Activated CD8-positive, alpha-beta T cell treated with anti-CD3 and anti-CD28 coated beads, Interleukin-2, amount 10 ng/mL, durations not matched to agents 7 days and 5 days (primary cell): ENCODE results near the gene CPXM2. TPM values are rescaled to one million over a fixed set of nuclear protein-coding genes. Genes with fewer than 3 reads are reported as not detected.

Source experiments
- ATAC-seq: fragments of 150-1000 bp; cut with Tn5 transposase; one replicate; pipeline ENCODE4 v1.10.0; 2021; ENCODE audit warnings: moderate library complexity
- CTCF ChIA-PET: fragments of 350-600 bp; sonication (Branson Sonifier 250); formaldehyde crosslinking; loops from one replicate; lab custom pipeline; 2021; ENCODE audit warnings: antibody characterized with exemption; lab: Charles Lee
- POLR2A ChIA-PET: fragments of 350-600 bp; sonication (Branson Sonifier 250); formaldehyde crosslinking; loops from one replicate; lab custom pipeline; 2021; ENCODE audit warnings: antibody characterized with exemption; lab: Charles Lee
- DNase-seq: peaks from one replicate; pipeline ENCODE4 v3.0.0-alpha.2; 2020
- H3K27ac Mint-ChIP-seq: one replicate; pipeline ENCODE4 v1.8.0; 2021; ENCODE audit warnings: mild to moderate bottlenecking, mixed read lengths
- H3K27me3 Mint-ChIP-seq: one replicate; pipeline ENCODE4 v1.8.0; 2021; ENCODE audit warnings: low read depth, mixed read lengths
- H3K36me3 Mint-ChIP-seq: one replicate; pipeline ENCODE4 v1.8.0; 2021; ENCODE audit warnings: low read depth, mixed read lengths
- H3K4me1 Mint-ChIP-seq: one replicate; pipeline ENCODE4 v1.8.0; 2021; ENCODE audit warnings: low read depth, mixed read lengths
- H3K4me3 Mint-ChIP-seq: one replicate; pipeline ENCODE4 v1.8.0; 2021; ENCODE audit warnings: mild to moderate bottlenecking, mixed read lengths
- H3K9me3 Mint-ChIP-seq: one replicate; pipeline ENCODE4 v1.8.0; 2022; ENCODE audit warnings: mixed read lengths; ENCODE audit not compliant: insufficient read depth
- total RNA-seq, 2 experiments: library from RNA; stranded (reverse); gene quantifications; one replicate each; pipeline ENCODE4 v1.2.3, GENCODE V29; 2021

Gene CPXM2
- total RNA-seq, 2 experiments from 2014 or later = not detected

GRCh38 chr10:123729523-123729922, 162.1 kb downstream of the CPXM2 start:
- Mint-ChIP-seq H3K27ac (no peak overlapping the region), H3K4me1 (no peaks in the 10 kb centered on the region), H3K4me3 (no peak overlapping the region), H3K36me3 (no peaks in the 10 kb centered on the region), H3K9me3 (no peaks in the 10 kb centered on the region), H3K27me3 (no peaks in the 10 kb centered on the region)
- ATAC-seq = no peak
- POLR2A ChIA-PET = no interaction called here
- CTCF ChIA-PET = no interaction called here
- no peak for DNase-seq

- H3K36me3 Mint-ChIP-seq = no peaks in the 10 kb centered on the region
- no peak for ATAC-seq
- POLR2A ChIA-PET = no interaction called here
Measured at GRCh38 chr10:123726836-123727235, 164.8 kb downstream of the CPXM2 start.

GRCh38 chr10:123726381-123726780, 165.2 kb downstream of the CPXM2 start:
- no peaks in the 10 kb centered on the region for H3K27me3 Mint-ChIP-seq
- no peak overlapping the region for H3K27ac Mint-ChIP-seq
- H3K4me3 Mint-ChIP-seq = no peak overlapping the region
- ChIA-PET CTCF (no interaction called here), POLR2A (no interaction called here)
- no peaks in the 10 kb centered on the region for H3K9me3 Mint-ChIP-seq
- no peaks in the 10 kb centered on the region for H3K4me1 Mint-ChIP-seq
- H3K36me3 Mint-ChIP-seq = no peaks in the 10 kb centered on the region
- ATAC-seq (no peak), DNase-seq (no peak)

More at GRCh38 chr10:123726836-123727235, 164.8 kb downstream of the CPXM2 start:
- no peaks in the 10 kb centered on the region for H3K27me3 Mint-ChIP-seq
- no peak overlapping the region for H3K27ac Mint-ChIP-seq
- no peaks in the 10 kb centered on the region for H3K4me1 Mint-ChIP-seq
- DNase-seq = no peak
- CTCF ChIA-PET = no interaction called here
- no peak overlapping the region for H3K4me3 Mint-ChIP-seq
- H3K9me3 Mint-ChIP-seq = no peaks in the 10 kb centered on the region

- DNase-seq (no peak), ATAC-seq (no peak)
- Mint-ChIP-seq H3K4me1 (no peaks in the 10 kb centered on the region), H3K27me3 (no peaks in the 10 kb centered on the region), H3K36me3 (no peaks in the 10 kb centered on the region), H3K27ac (no peak overlapping the region), H3K4me3 (no peak overlapping the region), H3K9me3 (no peaks in the 10 kb centered on the region)
- ChIA-PET POLR2A (no interaction called here), CTCF (no interaction called here)
Measured at GRCh38 chr10:123724747-123725146, 166.9 kb downstream of the CPXM2 start.

- Mint-ChIP-seq H3K4me1 (no peaks in the 10 kb centered on the region), H3K9me3 (no peaks in the 10 kb centered on the region), H3K27ac (no peak overlapping the region), H3K27me3 (no peaks in the 10 kb centered on the region), H3K4me3 (no peak overlapping the region), H3K36me3 (no peaks in the 10 kb centered on the region)
- no peak for DNase-seq
- ChIA-PET CTCF (no interaction called here), POLR2A (no interaction called here)
- ATAC-seq = no peak
Measured at GRCh38 chr10:123722351-123722750, 169.3 kb downstream of the CPXM2 start.

DNA sequence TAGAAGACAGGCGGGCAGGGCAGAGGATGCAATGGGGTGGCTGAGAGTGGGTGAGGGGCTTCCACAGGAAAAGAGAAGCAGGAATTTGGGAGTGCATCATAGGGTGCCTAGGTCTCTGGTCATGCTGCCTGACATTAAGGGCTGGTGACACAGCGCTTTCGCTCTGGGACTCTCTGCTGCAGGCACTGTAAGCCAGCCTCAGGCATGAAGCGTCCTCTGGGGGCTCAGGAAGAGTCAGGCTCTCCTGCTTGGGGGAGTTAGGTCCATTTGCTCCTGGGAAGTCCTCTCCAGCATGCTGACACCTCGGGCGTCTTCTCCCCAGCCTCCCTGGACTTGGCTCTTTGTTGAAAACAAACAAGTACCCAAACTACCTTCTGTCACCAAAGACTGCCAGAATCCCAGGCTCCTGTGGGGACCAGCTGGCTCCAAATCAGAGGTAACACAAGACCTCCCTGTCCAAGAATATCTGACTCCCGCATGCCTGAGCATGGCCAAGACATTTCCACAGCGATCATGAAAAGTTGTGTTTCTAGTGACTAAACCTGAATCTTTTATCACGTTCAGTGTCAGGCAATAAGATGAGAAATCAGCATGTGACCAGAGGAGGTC, 170.1 kb downstream of the CPXM2 start:
- Mint-ChIP-seq H3K4me1 (no peaks in the 10 kb centered on the region), H3K27me3 (no peaks in the 10 kb centered on the region), H3K9me3 (no peaks in the 10 kb centered on the region), H3K4me3 (no peak overlapping the region), H3K27ac (no peak overlapping the region), H3K36me3 (no peaks in the 10 kb centered on the region)
- ChIA-PET POLR2A (no interaction called here), CTCF (no interaction called here)
- DNase-seq (no peak), ATAC-seq (no peak)

GRCh38 chr10:123720536-123720935, 171.1 kb downstream of the CPXM2 start:
- DNase-seq (no peak), ATAC-seq (no peak)
- no peaks in the 10 kb centered on the region for H3K36me3 Mint-ChIP-seq
- H3K27ac Mint-ChIP-seq = no peak overlapping the region
- no peaks in the 10 kb centered on the region for H3K4me1 Mint-ChIP-seq
- H3K9me3 Mint-ChIP-seq = no peaks in the 10 kb centered on the region
- H3K4me3 Mint-ChIP-seq = no peak overlapping the region
- CTCF ChIA-PET = no interaction called here
- no peaks in the 10 kb centered on the region for H3K27me3 Mint-ChIP-seq
- POLR2A ChIA-PET = no interaction called here

DNA sequence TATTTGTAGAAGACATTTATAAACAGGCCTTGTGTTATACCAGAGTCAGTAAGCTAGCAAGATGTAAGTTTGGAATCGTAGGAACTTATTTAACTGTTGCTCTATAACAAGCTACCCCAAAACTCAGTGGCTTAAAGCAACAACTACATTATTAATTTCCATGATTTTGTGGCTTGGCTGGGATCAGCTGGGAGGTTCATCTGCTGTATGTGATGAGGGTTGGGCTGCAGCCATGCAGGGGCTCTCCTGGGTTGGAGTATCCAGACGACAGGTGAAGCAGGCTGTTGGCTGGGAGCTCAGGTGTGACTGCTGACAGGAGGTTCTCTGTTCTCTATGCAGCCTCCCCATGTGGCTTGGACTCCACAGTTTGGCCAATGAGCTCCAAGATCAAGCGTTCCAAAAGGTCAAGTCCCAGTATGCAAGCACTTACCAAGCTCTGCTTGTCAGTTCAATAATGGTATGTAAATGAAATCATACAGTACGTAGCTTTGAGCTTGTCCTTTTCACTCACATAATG, 173.0 kb downstream of the CPXM2 start:
- no peak for DNase-seq
- no peak overlapping the region for H3K4me3 Mint-ChIP-seq
- no peak overlapping the region for H3K27ac Mint-ChIP-seq
- no peaks in the 10 kb centered on the region for H3K36me3 Mint-ChIP-seq
- ATAC-seq = no peak
- POLR2A ChIA-PET = no interaction called here
- no peaks in the 10 kb centered on the region for H3K9me3 Mint-ChIP-seq
- no peaks in the 10 kb centered on the region for H3K27me3 Mint-ChIP-seq
- H3K4me1 Mint-ChIP-seq = no peaks in the 10 kb centered on the region
- CTCF ChIA-PET = no interaction called here

DNA sequence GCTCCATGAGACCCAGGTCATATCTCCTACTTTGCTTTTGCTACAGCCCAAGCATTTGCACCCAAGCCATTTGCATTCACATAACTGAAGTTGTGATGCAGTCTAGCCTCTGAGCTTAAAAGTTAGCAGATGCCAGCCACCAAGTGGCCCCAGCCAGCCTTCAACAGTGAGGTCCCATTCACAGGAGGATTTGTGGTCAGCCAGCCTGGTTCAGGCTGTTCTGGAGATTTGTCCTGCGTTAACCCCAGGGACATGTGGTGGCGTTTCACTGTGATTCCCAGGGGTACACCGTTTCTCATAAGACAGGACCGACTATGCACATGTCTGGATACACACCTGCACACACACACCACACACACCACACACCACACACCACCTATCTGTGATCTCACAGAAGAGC, 174.3 kb downstream of the CPXM2 start:
- ChIA-PET CTCF (no interaction called here), POLR2A (no interaction called here)
- ATAC-seq (no peak), DNase-seq (no peak)
- Mint-ChIP-seq H3K27ac (no peak overlapping the region), H3K27me3 (no peaks in the 10 kb centered on the region), H3K4me1 (no peaks in the 10 kb centered on the region), H3K4me3 (no peak overlapping the region), H3K36me3 (no peaks in the 10 kb centered on the region), H3K9me3 (no peaks in the 10 kb centered on the region)

DNA sequence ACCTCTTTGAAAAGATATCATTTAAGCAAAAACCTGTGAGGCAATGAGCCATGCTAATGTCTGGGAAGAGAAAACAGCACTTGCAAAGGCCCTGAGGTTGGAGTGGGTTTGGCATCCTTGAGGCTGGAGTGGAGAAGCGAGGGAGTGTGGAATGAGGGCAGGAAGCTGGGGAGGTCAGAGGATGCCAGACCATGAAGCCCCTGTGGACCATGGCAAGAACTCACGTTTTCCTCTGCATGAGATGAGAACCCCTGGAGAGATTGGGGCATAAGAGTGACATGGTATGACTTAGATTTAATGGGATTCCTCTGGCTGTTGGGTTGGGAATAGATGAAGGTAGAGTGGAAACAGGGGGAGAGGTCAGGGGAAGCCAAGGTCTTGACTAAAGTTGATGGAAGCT, 176.1 kb downstream of the CPXM2 start:
- H3K27me3 Mint-ChIP-seq = no peaks in the 10 kb centered on the region
- CTCF ChIA-PET = no interaction called here
- POLR2A ChIA-PET = no interaction called here
- no peak overlapping the region for H3K4me3 Mint-ChIP-seq
- no peaks in the 10 kb centered on the region for H3K36me3 Mint-ChIP-seq
- no peaks in the 10 kb centered on the region for H3K4me1 Mint-ChIP-seq
- ATAC-seq (no peak), DNase-seq (no peak)
- no peaks in the 10 kb centered on the region for H3K9me3 Mint-ChIP-seq
- no peak overlapping the region for H3K27ac Mint-ChIP-seq

- DNase-seq = no peak
- ChIA-PET POLR2A (no interaction called here), CTCF (no interaction called here)
- ATAC-seq = no peak
- no peaks in the 10 kb centered on the region for H3K9me3 Mint-ChIP-seq
- H3K36me3 Mint-ChIP-seq = no peaks in the 10 kb centered on the region
- H3K4me1 Mint-ChIP-seq = no peaks in the 10 kb centered on the region
- H3K4me3 Mint-ChIP-seq = no peak overlapping the region
- no peaks in the 10 kb centered on the region for H3K27me3 Mint-ChIP-seq
- no peak overlapping the region for H3K27ac Mint-ChIP-seq
Measured at GRCh38 chr10:123706236-123706635, 185.4 kb downstream of the CPXM2 start.

- DNase-seq = no peak
- H3K36me3 Mint-ChIP-seq = no peaks in the 10 kb centered on the region
- no peak overlapping the region for H3K27ac Mint-ChIP-seq
- H3K27me3 Mint-ChIP-seq = no peaks in the 10 kb centered on the region
- H3K9me3 Mint-ChIP-seq = no peaks in the 10 kb centered on the region
- no peak for ATAC-seq
- no peaks in the 10 kb centered on the region for H3K4me1 Mint-ChIP-seq
- POLR2A ChIA-PET = no interaction called here
- CTCF ChIA-PET = no interaction called here
- no peak overlapping the region for H3K4me3 Mint-ChIP-seq
Measured at GRCh38 chr10:123704812-123705211, 186.8 kb downstream of the CPXM2 start.

GRCh38 chr10:123704076-123704475, 187.5 kb downstream of the CPXM2 start:
- H3K9me3 Mint-ChIP-seq = no peaks in the 10 kb centered on the region
- DNase-seq = no peak
- POLR2A ChIA-PET = no interaction called here
- H3K4me1 Mint-ChIP-seq = no peaks in the 10 kb centered on the region
- no peak overlapping the region for H3K27ac Mint-ChIP-seq
- no peak for ATAC-seq
- CTCF ChIA-PET = no interaction called here
- no peaks in the 10 kb centered on the region for H3K36me3 Mint-ChIP-seq
- no peak overlapping the region for H3K4me3 Mint-ChIP-seq
- no peaks in the 10 kb centered on the region for H3K27me3 Mint-ChIP-seq
